GM19372 (cell line): ENCODE data around the gene FGD3.

Experiments used
- ATAC-seq: cut with Tn5 transposase; IDR thresholded peaks from one replicate; pipeline ENCODE4 v1.9.1; 2021; ENCODE audit warnings: mild to moderate bottlenecking, low read depth, moderate library complexity; ENCODE audit not compliant: unreplicated experiment

Gene FGD3

DNA sequence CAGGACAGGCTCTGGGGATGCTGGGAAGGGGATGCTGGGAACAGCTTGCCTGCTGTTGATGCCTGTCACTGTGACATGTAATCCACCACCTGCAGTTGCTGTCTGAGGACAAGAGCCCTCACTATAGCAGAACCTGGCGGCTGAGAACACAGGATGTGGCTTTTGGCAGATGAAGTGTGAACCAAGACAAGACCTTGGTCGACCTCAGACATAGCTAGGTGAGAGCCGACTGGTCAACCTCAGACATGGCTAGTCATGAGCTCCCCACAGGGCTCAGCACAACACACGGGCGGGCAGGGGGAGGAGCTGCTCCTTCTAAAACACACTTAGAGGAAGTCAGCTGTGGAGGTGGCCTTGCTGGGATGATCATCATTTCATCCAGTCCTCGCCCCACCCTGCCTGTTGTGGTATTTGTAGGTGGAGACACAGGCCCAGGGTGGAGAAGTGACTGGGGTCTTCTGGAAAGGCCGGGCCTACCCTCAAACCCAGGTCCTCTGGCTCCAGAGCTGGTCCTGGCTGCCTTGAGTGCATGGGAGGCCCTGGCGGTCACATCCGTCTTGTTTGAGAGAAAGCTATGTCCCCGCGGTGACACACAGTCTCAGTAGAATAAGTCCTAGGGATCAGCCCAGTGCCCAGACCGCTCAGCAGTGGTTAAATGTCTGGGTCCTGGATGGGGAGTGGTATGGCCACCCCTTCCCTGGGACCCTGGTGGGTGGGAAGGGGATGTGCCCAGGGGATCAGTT, 117.2 kb downstream of the FGD3 start:
- ATAC-seq, result peak; percentile 90

DNA sequence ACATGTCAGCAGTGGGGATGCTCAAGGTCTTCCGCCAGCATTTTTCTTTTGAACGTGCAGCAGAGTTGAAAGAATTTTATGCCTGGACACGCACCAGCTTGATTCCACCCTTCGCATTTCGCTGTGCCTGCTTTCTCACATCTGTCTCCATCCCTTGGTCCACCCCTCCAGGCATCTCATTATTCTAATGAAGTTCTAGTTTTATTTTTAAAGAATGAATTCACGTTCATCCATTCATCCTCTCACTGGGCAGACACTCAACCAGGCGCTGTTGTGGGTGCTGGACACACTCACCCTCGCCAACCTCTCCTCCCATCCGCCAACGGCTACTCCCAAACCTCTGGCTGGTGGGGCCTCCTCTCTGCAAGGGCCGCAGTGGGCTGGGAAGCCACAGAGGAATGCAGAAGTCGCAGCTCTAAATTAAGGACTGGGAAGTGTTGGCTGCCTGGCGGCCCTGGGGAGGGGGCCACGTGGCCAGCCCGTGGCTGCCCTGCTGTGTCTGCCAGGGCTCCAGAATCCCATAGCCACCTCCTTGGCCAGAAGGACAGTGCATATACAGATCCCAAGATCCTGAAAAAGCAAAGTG, 117.9 kb downstream of the FGD3 start:
- ATAC-seq, result no peak

DNA sequence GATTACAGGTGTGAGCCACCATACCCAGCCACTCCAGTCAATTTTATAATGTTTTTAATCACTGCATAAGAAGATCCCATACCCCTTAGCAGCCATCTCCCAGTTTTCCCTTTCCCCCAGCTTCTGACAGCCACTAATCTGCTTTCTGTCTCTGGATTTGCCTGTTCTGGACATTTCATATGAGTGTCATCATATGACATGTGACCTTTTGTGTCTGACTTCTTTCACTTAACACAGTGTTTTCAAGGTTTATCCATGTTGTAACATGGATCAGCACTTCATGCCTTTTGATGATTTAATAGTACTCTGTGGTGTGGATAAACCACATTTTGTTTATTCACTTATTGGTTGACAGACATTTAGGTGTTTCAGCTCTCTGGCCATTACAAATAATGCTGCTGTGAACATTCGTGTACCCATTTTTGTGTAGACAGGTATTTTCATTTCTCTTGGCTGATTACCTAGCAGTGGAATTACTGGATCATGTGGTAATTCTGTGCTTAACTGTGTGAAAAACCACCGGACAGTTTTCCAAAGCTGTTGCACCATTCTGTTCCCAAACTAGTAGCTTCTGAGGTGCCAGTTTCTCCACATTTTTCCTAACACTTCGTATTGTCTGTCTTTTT, 119.8 kb downstream of the FGD3 start:
- ATAC-seq, result no peak

DNA sequence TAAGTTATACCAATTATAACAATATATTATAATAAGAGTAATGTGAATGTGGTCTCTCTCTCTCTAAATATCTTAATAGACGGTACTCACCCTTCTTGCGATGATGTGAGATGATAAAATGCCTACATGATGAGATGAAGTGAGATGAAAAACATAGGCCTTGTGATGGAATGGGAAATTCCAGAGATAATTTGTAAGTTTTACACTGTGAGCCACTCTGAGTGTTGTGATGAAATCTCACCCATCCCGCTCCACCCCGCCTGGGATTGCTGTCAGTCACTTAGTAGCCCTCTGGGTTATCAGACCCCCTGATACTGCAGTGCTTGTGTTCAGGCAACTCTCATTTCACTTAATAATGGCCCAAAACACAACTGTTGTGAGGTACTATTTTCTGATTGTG, 121.6 kb downstream of the FGD3 start:
- ATAC-seq, result no peak

DNA sequence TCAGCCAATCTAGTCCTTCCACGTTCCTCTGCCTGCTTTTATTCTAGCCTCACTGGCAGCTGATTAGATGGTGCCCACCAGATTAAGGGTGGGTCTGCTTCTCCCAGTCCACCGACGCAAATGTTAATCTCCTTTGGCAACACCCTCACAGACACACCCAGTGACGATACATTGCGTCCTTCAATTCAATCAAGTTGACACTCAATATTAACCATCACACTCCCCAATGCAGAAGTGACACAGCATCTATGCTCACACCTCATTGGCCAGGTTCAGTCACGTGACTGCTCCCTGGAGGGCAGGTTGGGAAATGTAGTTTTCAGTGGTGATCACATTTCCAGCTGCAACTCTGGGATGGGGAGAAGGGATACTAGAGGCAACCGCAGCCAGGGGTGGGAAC, 124.1 kb downstream of the FGD3 start:
- no peak for ATAC-seq

DNA sequence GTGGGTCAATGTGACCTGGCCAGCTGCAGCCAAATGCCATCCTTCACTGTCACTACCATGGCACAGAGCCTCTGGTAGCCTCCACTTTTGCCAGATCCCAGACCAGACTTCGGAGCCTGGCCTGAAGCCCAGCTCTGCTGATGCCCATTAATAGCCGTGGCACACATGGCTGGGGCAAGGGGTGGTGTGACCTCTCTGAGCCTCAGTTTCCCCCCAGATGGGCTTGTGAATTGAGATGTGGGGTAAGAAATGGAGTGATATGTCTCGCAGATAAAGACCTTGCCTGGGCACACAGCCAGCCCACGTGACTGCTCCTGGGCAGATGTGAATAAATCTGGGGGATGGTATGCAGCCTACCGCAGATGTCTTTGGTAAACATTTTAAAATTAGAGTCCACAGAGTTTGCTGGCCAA, 125.1 kb downstream of the FGD3 start:
- ATAC-seq, result no peak

DNA sequence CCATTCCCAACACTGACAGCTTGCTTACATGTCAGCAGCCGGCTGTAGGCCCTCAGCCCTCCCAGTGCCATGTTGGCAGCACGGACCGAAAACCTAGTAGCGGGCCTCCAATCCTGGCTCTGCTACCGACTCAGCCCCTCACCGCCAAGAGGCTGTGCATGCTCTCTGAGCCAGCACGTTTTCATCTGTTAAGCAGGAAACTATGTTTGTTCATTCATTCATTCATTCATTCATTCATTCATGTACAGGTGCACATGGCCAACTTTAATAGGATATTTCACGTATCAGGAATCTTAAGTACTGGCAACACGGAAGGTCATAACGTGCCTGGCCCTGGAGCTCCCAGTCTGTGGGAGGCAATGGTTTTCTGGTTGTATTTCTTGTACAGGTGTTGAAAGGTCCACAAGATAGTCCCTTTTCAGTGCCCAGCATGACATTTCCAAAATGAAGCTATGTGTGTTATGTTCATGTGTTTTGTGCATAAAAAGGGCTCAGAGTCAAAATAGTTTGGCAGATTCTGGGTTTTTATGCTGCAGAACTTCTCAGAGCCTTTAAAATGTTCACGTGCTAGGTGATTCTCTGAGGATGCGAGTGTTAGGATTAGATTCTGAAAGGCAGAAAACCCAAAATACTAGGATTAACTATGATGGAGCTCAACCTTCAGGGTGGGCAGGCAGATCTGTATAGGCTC, 128.9 kb downstream of the FGD3 start:
- no peak for ATAC-seq

DNA sequence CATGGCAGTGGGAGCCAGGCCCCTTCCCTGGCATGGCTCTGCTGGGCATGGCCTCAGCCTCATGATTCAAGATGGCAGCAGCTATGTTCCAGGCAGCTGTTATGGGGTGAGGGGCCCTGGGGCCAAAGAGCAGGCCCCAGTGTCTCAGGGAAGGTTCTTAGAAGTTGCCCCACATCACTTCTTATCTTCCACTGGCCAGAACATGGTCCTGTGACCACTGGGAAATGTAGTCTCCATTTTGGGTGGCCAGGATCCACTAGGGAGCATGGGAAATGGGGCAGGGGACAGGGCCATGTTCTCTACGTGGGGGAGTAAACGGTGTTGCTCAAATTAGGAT, 129.4 kb downstream of the FGD3 start:
- no peak for ATAC-seq

DNA sequence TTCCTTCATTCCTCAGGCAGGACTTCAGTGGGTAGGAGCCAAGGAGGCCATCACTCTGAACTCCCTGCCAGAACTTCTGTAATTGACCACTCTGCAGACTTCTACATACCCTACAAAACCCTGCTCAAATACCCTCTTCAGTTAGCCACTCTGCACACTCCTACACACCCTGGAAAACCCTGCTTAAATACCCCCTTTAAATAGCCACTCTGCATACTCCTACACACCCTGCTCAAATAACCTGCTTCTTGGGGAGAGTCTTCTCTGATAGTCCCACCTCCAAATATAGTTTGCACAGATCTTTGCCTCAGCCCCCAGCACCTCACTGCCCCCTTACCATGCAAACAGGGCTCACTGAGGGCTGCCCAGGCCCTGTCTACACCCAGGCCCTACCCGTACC, 130.0 kb downstream of the FGD3 start:
- no peak for ATAC-seq

DNA sequence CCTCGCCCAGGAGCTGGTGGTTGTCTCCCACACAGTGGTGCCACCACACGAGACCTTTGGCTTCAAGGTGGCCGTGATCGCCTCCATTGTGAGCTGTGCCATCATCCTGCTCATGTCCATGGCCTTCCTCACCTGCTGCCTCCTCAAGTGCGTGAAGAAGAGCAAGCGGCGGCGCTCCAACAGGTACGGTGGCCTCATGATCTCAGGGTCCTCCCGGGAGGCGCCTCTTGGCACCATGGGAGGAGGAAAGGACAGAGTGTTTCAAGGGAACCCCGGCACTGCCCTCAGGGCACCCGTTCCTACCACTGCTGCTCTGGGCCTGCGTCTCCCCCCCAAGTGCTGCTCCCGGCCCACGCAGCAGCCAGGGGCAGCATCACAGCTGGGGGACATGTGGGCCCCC, 130.5 kb downstream of the FGD3 start:
- ATAC-seq, result no peak

DNA sequence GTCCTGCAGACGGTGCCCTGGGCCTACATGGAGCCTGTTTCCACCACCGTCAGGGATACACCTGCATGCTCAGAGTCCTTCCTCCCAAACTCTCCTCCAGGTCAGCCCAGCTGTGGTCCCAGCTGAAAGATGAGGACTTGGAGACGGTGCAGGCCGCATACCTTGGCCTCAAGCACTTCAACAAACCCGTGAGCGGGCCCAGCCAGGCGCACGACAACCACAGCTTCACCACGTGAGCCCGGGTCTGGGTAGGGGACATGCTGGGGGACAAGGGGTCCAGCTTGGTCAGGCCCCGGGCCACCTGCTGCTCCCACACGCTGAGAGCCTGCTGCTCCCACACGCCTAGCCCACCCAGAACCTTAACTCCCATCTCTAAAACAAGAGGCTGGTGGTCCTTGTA, 132.0 kb downstream of the FGD3 start:
- no peak for ATAC-seq

DNA sequence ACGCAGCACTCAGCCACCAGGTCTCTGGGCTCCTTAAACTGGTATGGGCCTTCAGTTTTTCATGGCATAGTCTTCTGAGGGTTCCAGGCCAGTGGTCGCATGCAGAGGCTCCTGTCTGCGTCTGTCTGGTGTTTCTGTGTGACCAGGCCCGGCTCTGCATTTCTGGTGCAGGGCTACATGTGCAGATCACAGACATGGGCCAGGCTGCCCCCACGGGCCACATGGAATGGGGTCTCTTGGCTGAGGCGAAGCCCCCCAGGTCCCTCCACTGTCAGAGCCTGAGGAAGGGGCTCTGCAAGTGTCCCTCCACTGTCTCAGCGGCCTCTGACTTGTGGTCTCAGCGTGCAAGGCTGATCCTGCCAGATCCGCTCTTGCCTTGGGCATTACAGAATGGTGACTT, 133.1 kb downstream of the FGD3 start:
- ATAC-seq, result no peak

DNA sequence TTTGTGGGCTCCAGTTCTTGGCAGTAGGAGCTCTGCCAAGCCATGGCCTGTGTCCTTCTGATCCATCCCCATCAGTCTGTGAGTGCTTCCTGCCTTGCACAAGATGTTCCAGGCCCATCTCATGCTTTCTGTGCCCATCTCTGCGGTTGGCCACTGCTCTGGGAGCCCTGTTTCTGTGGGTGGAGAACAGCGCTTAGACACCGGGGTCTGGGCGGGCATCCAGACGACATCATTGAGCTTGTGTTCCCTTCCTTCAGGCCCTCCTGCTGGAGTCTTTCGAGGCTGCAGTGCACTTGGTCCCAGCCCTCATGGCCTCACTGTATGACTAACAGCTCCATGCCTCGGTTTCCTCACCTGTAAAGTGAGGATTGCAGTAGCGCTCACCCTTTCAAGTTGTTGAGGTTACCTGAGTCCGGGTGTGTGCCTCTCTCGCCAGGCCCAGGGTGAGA, 133.8 kb downstream of the FGD3 start:
- no peak for ATAC-seq

DNA sequence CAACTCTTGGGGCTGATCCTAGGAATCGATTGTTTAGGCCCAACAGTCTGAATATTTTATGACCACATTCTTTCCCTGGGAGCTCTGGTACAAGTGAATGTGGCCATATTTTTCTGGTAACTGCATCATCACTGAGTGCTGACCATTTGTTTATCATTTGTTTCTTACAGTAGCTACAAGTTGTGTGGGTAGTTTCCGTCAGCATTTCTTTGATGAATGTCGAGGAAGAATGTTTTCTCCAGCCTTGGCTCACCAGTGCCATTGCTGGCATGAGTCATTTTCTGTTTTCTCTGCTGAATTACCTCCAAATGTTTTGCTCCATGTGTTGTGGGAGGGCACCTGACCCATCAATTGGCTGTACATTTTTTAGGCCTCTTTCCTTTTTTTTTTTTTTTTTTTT, 134.6 kb downstream of the FGD3 start:
- no peak for ATAC-seq

DNA sequence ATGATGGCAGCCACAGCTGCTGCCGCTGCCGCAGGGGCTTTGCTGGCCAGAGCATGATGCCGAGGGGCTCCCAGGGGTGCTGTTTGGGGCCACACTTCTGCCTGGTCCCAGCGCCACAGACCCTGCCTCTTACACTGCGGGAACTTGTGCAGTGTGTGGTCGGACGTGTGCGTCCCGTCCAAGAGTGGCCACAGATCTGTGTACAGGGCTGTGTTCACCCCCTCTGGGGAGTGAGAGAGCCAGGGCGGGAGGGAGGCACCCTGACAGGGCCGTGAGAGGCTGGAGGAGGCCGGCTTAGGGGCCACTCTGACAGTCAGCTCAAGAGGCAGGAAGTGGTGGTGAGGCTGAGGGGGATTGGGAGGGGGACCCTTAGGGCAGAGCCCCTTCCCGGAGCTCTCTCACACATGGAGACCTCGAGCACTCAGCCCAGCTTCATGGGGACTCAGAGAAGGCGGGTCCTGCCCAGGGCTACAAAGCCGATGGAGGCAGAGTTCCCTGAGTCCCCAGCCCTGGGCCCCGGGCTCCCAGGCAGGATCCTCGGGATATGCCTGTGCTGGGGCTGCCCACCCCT, 135.6 kb downstream of the FGD3 start:
- ATAC-seq, result no peak

DNA sequence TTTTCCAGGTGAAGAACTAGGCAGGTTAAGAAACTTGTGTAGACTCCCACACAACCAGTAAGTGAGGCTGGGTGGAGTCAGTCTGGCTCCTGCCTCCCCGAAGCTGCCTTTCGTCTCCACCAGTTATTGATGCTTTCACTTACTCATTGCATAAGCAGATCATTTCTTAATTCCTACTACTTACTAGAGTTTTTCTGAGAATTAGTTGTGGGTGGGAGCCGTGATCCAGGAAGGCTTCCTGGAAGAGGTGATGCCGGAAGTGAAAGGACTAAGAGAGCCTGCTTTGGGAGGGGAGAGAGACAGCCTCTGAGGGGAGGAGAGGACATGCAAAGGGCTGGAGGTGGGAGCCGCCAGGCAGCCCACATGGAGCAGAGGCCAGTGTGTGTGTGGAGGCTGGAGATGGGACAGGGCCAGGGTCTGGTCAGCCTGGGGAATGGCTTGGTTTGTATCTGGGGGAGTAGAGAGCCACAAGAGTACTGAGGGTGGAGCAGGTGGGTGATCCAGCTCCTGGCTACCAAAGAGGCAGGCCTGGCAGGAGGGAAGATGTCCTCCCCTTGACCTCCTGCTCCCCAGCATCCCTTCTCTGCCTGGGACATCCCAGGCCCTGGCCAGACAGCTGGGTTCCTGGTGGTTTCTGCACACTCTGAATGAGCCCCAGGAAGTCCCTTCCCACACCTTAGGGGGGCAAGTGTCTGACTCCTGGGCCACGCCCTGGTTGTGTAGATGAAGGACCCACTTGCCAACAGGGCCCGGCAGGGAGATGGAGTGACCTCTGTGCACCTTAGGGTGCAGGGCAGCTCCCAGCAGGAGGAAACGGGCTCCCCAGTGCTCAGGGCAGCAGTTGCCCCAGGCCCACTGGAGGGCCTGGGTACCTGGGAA, 136.5 kb downstream of the FGD3 start:
- ATAC-seq, result no peak

DNA sequence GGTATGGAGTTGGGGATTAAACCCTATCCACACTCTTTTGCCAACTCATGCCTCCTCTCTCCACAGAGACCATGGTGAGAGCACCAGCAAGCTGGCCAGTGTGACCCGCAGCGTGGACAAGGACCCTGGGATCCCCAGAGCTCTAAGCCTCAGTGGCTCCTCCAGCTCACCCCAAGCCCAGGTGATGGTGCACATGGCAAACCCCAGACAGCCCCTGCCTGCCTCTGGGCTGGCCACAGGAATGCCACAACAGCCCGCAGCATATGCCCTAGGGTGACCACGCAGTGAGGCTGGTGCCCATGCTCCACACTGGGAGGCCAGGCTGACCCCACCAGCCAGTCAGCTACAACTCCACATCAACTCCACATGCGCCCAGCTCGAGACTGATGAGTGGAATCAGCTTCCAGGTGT, 137.2 kb downstream of the FGD3 start:
- ATAC-seq, result no peak

DNA sequence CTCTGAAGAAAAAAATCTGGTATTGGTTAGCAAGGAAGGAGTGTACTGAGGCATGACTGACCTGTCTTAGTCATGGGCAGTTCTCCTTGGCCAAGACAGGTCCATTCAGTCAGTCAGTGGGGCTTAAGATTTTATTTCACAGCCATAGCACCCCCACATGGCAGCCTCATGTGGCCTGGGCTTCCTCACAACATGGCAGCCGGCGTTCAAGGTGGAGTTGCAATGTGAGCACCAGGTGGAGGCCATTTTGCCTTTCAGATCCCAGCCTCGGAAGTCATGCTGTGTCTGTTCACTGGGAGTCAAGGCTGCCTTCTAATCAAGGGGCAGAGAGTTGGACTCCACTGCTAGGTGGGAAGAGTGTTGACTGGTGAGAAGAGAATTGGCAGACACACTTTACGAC, 138.4 kb downstream of the FGD3 start:
- no peak for ATAC-seq
